Neural progenitor cell (in vitro differentiated cells): ENCODE results near the gene ZBTB20. TPM values are rescaled to one million over a fixed set of nuclear protein-coding genes. Genes with fewer than 3 reads are reported as not detected.

Experiments
- DNase-seq: peaks from one replicate; pipeline ENCODE4 v3.0.0-alpha.2; 2016; ENCODE audit warnings: low spot score
- H2AFZ ChIP-seq: fragments of 200-600 bp; sonication (generic); replicated peaks from 2 replicates; pipeline ENCODE4 v1.6.1; 2016; ENCODE audit warnings: antibody characterized with exemption
- H3F3A ChIP-seq: fragments of 200-600 bp; sonication (generic); 2 replicates; pipeline ENCODE4 v1.6.1; 2016; ENCODE audit warnings: antibody characterized with exemption, low read depth
- H3K27ac ChIP-seq: fragments of 200-600 bp; sonication (generic); 2 replicates; pipeline ENCODE4 v1.5.1; 2016; ENCODE audit warnings: mild to moderate bottlenecking
- H3K27me3 ChIP-seq: fragments of 200-600 bp; sonication (generic); 2 replicates; pipeline ENCODE4 v1.6.1; 2016; ENCODE audit warnings: mild to moderate bottlenecking, moderate library complexity
- H3K36me3 ChIP-seq: fragments of 200-600 bp; sonication (generic); 2 replicates; pipeline ENCODE4 v1.5.1; 2016
- H3K4me1 ChIP-seq: fragments of 200-600 bp; sonication (generic); 2 replicates; pipeline ENCODE4 v1.6.1; 2016; ENCODE audit warnings: mixed run types
- H3K4me2 ChIP-seq: fragments of 200-600 bp; sonication (generic); 2 replicates; pipeline ENCODE4 v1.6.1; 2016
- H3K4me3 ChIP-seq: fragments of 200-600 bp; sonication (generic); 2 replicates; pipeline ENCODE4 v1.5.1; 2016
- H3K79me2 ChIP-seq: fragments of 200-600 bp; sonication (generic); 2 replicates; pipeline ENCODE4 v1.6.1; 2016; ENCODE audit warnings: low read depth
- H3K9ac ChIP-seq: fragments of 200-600 bp; sonication (generic); 2 replicates; pipeline ENCODE4 v1.6.1; 2016
- H3K9me3 ChIP-seq: fragments of 200-600 bp; sonication (generic); 2 replicates; pipeline ENCODE4 v1.5.1; 2016; ENCODE audit warnings: low read depth
- H4K20me1 ChIP-seq: fragments of 200-600 bp; sonication (generic); 2 replicates; pipeline ENCODE4 v1.6.1; 2016; ENCODE audit warnings: low read depth
- H3K27ac Mint-ChIP-seq: 3 replicates; pipeline ENCODE4 v1.8.0; 2021; ENCODE audit warnings: mixed read lengths
- H3K27me3 Mint-ChIP-seq: 2 replicates; pipeline ENCODE4 v1.8.0; 2022; ENCODE audit warnings: low read depth, mild to moderate bottlenecking, inconsistent platforms, moderate library complexity, mixed read lengths; ENCODE audit not compliant: insufficient read depth
- H3K36me3 Mint-ChIP-seq: 3 replicates; pipeline ENCODE4 v1.8.0; 2021; ENCODE audit warnings: mixed read lengths
- H3K4me1 Mint-ChIP-seq: 3 replicates; pipeline ENCODE4 v1.8.0; 2021; ENCODE audit warnings: mixed read lengths
- H3K4me3 Mint-ChIP-seq: 3 replicates; pipeline ENCODE4 v1.8.0; 2021; ENCODE audit warnings: mild to moderate bottlenecking, moderate library complexity, mixed read lengths
- H3K9me3 Mint-ChIP-seq: 3 replicates; pipeline ENCODE4 v1.8.0; 2020; ENCODE audit warnings: mixed read lengths
- CTCF ChIP-seq: fragments of 200-600 bp; sonication (generic); IDR thresholded peaks from 2 replicates; pipeline ENCODE4 v1.5.1; 2017; ENCODE audit warnings: antibody characterized with exemption, mild to moderate bottlenecking
- EZH2 ChIP-seq: fragments of 200-600 bp; sonication (generic); IDR thresholded peaks from 2 replicates; pipeline ENCODE4 v1.6.1; 2017; ENCODE audit warnings: antibody characterized with exemption, mild to moderate bottlenecking, moderate library complexity
- EZH2phosphoT487 ChIP-seq: fragments of 200-600 bp; sonication (generic); IDR thresholded peaks from 2 replicates; pipeline ENCODE4 v1.6.1; 2017; ENCODE audit warnings: antibody characterized with exemption
- total RNA-seq: library from RNA; depleted of rRNA; stranded (reverse); fragments of >200 nt; gene quantifications from 2 replicates; pipeline ENCODE4 v1.2.3, GENCODE V29; 2015; ENCODE audit warnings: low replicate concordance

ZBTB20 gene
- total RNA-seq, 1 donor from 2014 or later: 1.9 TPM

- no peaks in the 10 kb centered on the region for H3K9me3 Mint-ChIP-seq
- no peaks in the 10 kb centered on the region for H3K9me3 ChIP-seq
- H3K36me3 ChIP-seq: no peaks in the 10 kb centered on the region
- H2AFZ ChIP-seq: no peak overlapping the region
- H3K4me2 ChIP-seq: no peak overlapping the region
- no peak for TF ChIP-seq CTCF
- no peak for TF ChIP-seq EZH2
- no peak for TF ChIP-seq EZH2phosphoT487
- H3K4me3 Mint-ChIP-seq: no peak overlapping the region
- no peak overlapping the region for H3K9ac ChIP-seq
- H3K27ac Mint-ChIP-seq: no peak overlapping the region
- H3K36me3 Mint-ChIP-seq: no peaks in the 10 kb centered on the region
- peaks cover 3% of the 10 kb centered on the region for H3K27me3 Mint-ChIP-seq
- peaks cover 3% of the 10 kb centered on the region for H3K4me1 Mint-ChIP-seq
- H3K27ac ChIP-seq: no peak overlapping the region
- H3K4me1 ChIP-seq: no peaks in the 10 kb centered on the region
- no peaks in the 10 kb centered on the region for H4K20me1 ChIP-seq
- H3F3A ChIP-seq: no peaks in the 10 kb centered on the region
- no peaks in the 10 kb centered on the region for H3K27me3 ChIP-seq
- H3K4me3 ChIP-seq: no peak overlapping the region
- H3K79me2 ChIP-seq: no peaks in the 10 kb centered on the region
- DNase-seq: no peak
Measured at GRCh38 chr3:114552527-114552812, 594.6 kb downstream of the ZBTB20 start.

- no peak overlapping the region for H2AFZ ChIP-seq
- H3K27me3 Mint-ChIP-seq: peaks cover 3% of the 10 kb centered on the region
- H4K20me1 ChIP-seq: no peaks in the 10 kb centered on the region
- H3K79me2 ChIP-seq: no peaks in the 10 kb centered on the region
- no peak overlapping the region for H3K9ac ChIP-seq
- H3K36me3 ChIP-seq: no peaks in the 10 kb centered on the region
- no peak overlapping the region for H3K4me3 Mint-ChIP-seq
- no peaks in the 10 kb centered on the region for H3K9me3 ChIP-seq
- TF ChIP-seq EZH2phosphoT487 (no peak), CTCF (no peak), EZH2 (no peak)
- no peak overlapping the region for H3K27ac Mint-ChIP-seq
- DNase-seq: no peak
- no peak overlapping the region for H3K4me3 ChIP-seq
- H3K9me3 Mint-ChIP-seq: no peaks in the 10 kb centered on the region
- H3K36me3 Mint-ChIP-seq: no peaks in the 10 kb centered on the region
- H3K4me2 ChIP-seq: no peak overlapping the region
- H3K4me1 ChIP-seq: no peaks in the 10 kb centered on the region
- H3K27me3 ChIP-seq: no peaks in the 10 kb centered on the region
- no peak overlapping the region for H3K27ac ChIP-seq
- H3K4me1 Mint-ChIP-seq: peaks cover 2% of the 10 kb centered on the region
- H3F3A ChIP-seq: no peaks in the 10 kb centered on the region
Measured at GRCh38 chr3:114551770-114552526, 595.1 kb downstream of the ZBTB20 start.

GRCh38 chr3:114550165-114550564, 596.9 kb downstream of the ZBTB20 start:
- H3F3A ChIP-seq: no peaks in the 10 kb centered on the region
- peaks cover 3% of the 10 kb centered on the region for H3K27me3 Mint-ChIP-seq
- H3K36me3 ChIP-seq: no peaks in the 10 kb centered on the region
- no peak for DNase-seq
- no peaks in the 10 kb centered on the region for H3K27me3 ChIP-seq
- no peak overlapping the region for H3K4me2 ChIP-seq
- no peak overlapping the region for H3K27ac Mint-ChIP-seq
- no peaks in the 10 kb centered on the region for H3K9me3 Mint-ChIP-seq
- H3K79me2 ChIP-seq: no peaks in the 10 kb centered on the region
- H3K27ac ChIP-seq: no peak overlapping the region
- H3K4me3 ChIP-seq: no peak overlapping the region
- no peaks in the 10 kb centered on the region for H3K9me3 ChIP-seq
- H3K36me3 Mint-ChIP-seq: no peaks in the 10 kb centered on the region
- no peak overlapping the region for H3K9ac ChIP-seq
- no peak overlapping the region for H2AFZ ChIP-seq
- H4K20me1 ChIP-seq: no peaks in the 10 kb centered on the region
- TF ChIP-seq CTCF (no peak), EZH2 (no peak), EZH2phosphoT487 (no peak)
- H3K4me3 Mint-ChIP-seq: no peak overlapping the region
- no peaks in the 10 kb centered on the region for H3K4me1 ChIP-seq
- H3K4me1 Mint-ChIP-seq: no peaks in the 10 kb centered on the region
